Osteoblast (primary cell): ENCODE data around the gene SS18L1. TPM values are rescaled to one million over a fixed set of nuclear protein-coding genes. Genes with fewer than 3 reads are reported as not detected.

Experiments used
- DNase-seq: peaks from one replicate; pipeline ENCODE4 v3.0.0; 2011; ENCODE audit warnings: low spot score, mixed read lengths; ENCODE audit not compliant: insufficient read length; ENCODE audit errors: missing footprints
- H2AFZ ChIP-seq: 2 replicates; pipeline ENCODE4 v1.6.0; 2011; ENCODE audit warnings: mild to moderate bottlenecking, low read length
- H3K27ac ChIP-seq: 2 replicates; pipeline ENCODE4 v1.5.1; 2011; ENCODE audit warnings: mild to moderate bottlenecking, low read depth, low read length, moderate library complexity
- H3K27me3 ChIP-seq: 2 replicates; pipeline ENCODE4 v1.6.0; 2012; ENCODE audit warnings: mild to moderate bottlenecking, control low read depth, inconsistent platforms, low read length, moderate library complexity; ENCODE audit not compliant: insufficient read depth
- H3K36me3 ChIP-seq: 2 replicates; pipeline ENCODE4 v1.5.1; 2011; ENCODE audit warnings: mild to moderate bottlenecking, low read length, control low read depth, moderate library complexity; ENCODE audit not compliant: insufficient read depth
- H3K4me1 ChIP-seq: 2 replicates; pipeline ENCODE4 v1.5.1; 2011; ENCODE audit warnings: mild to moderate bottlenecking, low read length, control low read depth, moderate library complexity; ENCODE audit not compliant: insufficient read depth
- H3K4me2 ChIP-seq: 2 replicates; pipeline ENCODE4 v1.6.0; 2011; ENCODE audit warnings: mild to moderate bottlenecking, low read length; ENCODE audit not compliant: insufficient read depth
- H3K4me3 ChIP-seq: fragments of 200-600 bp; sonication (generic); 3 replicates; pipeline ENCODE4 v1.5.1; 2012; ENCODE audit warnings: mild to moderate bottlenecking, low read length, inconsistent platforms; ENCODE audit not compliant: insufficient read depth
- H3K79me2 ChIP-seq: 2 replicates; pipeline ENCODE4 v1.6.0; 2012; ENCODE audit warnings: mild to moderate bottlenecking, low read length, control low read depth, inconsistent platforms; ENCODE audit not compliant: insufficient read depth
- H3K9me3 ChIP-seq: 2 replicates; pipeline ENCODE4 v1.5.1; 2011; ENCODE audit warnings: low read depth, low read length, control low read depth
- H4K20me1 ChIP-seq: 2 replicates; pipeline ENCODE4 v1.6.0; 2012; ENCODE audit warnings: mild to moderate bottlenecking, low read length, control low read depth; ENCODE audit not compliant: insufficient read depth
- total RNA-seq: library from RNA; depleted of rRNA; stranded (reverse); fragments of >200 nt; gene quantifications from 2 replicates; pipeline ENCODE4 v1.2.3, GENCODE V29; 2012
- TF ChIP-seq, protein P1 (sequence below): IDR thresholded peaks from 2 replicates; pipeline ENCODE4 v1.5.1; 2011; ENCODE audit warnings: mild to moderate bottlenecking, low read depth, low read length, moderate library complexity; ENCODE audit errors: extremely low read depth

The SS18L1 gene
- total RNA-seq, 1 donor, result 12.7 TPM

DNA sequence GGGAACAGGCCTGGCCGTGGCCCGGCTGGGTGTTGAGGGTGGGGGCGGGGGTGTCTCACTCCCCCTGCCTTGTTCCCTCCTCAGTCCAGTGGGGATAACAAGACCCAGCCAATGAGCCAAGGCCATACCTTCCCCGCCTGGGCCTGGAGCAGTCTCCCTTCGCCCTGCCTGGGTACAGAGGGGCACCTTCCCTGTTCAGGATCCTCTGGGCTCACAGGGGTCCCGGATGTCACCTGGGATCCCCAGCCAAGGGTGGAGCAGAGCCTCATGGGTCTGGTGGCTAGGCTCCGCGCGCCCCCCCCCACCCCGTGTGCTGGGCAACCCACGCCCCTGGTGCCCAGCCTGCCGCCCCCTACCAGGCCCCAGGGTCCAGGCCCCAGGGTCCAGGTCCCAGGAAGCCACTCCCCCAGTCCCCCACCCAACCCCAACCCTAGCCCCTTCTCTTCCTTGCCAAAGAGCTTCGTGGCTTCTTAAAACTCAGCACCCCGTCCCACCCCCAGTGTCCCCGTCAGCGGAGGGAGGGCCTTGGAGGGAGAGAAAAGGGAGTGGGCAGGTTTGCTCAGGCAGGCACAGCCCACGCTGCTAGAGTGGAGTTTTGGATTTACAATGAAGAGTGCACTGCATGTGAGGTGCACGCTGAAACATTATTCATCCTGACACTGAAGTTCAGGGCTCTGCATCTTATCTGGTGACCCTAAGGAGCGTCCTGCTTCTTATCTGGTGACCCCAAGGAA lies 64.7 kb downstream of the SS18L1 start:
- Histone ChIP-seq H3K9me3 (no peaks in the 10 kb centered on the region), H3K36me3 (no peaks in the 10 kb centered on the region), H3K4me2 (no peak overlapping the region), H4K20me1 (peaks cover 21% of the 10 kb centered on the region), H3K4me1 (peaks cover 6% of the 10 kb centered on the region), H3K27ac (no peak overlapping the region), H3K4me3 (no peak overlapping the region), H3K27me3 (peaks cover 13% of the 10 kb centered on the region), H3K79me2 (no peaks in the 10 kb centered on the region), H2AFZ (no peak overlapping the region)
- TF ChIP-seq, protein P1, sequence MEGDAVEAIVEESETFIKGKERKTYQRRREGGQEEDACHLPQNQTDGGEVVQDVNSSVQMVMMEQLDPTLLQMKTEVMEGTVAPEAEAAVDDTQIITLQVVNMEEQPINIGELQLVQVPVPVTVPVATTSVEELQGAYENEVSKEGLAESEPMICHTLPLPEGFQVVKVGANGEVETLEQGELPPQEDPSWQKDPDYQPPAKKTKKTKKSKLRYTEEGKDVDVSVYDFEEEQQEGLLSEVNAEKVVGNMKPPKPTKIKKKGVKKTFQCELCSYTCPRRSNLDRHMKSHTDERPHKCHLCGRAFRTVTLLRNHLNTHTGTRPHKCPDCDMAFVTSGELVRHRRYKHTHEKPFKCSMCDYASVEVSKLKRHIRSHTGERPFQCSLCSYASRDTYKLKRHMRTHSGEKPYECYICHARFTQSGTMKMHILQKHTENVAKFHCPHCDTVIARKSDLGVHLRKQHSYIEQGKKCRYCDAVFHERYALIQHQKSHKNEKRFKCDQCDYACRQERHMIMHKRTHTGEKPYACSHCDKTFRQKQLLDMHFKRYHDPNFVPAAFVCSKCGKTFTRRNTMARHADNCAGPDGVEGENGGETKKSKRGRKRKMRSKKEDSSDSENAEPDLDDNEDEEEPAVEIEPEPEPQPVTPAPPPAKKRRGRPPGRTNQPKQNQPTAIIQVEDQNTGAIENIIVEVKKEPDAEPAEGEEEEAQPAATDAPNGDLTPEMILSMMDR, result no peak
- DNase-seq, result peak; percentile 78

GRCh38 chr20:62208795-62209755 lies 65.5 kb downstream of the SS18L1 start:
- H3K9me3 ChIP-seq, result no peaks in the 10 kb centered on the region
- H3K79me2 ChIP-seq, result no peaks in the 10 kb centered on the region
- no peak overlapping the region for H2AFZ ChIP-seq
- DNase-seq, result peak; percentile 93
- no peaks in the 10 kb centered on the region for H3K36me3 ChIP-seq
- H4K20me1 ChIP-seq, result peaks cover 17% of the 10 kb centered on the region
- no peak overlapping the region for H3K4me3 ChIP-seq
- H3K27me3 ChIP-seq, result peaks cover 14% of the 10 kb centered on the region
- no peak overlapping the region for H3K4me2 ChIP-seq
- TF ChIP-seq, protein P1, result peak; percentile 5
- H3K4me1 ChIP-seq, result peaks cover 6% of the 10 kb centered on the region
- H3K27ac ChIP-seq, result no peak overlapping the region

DNA sequence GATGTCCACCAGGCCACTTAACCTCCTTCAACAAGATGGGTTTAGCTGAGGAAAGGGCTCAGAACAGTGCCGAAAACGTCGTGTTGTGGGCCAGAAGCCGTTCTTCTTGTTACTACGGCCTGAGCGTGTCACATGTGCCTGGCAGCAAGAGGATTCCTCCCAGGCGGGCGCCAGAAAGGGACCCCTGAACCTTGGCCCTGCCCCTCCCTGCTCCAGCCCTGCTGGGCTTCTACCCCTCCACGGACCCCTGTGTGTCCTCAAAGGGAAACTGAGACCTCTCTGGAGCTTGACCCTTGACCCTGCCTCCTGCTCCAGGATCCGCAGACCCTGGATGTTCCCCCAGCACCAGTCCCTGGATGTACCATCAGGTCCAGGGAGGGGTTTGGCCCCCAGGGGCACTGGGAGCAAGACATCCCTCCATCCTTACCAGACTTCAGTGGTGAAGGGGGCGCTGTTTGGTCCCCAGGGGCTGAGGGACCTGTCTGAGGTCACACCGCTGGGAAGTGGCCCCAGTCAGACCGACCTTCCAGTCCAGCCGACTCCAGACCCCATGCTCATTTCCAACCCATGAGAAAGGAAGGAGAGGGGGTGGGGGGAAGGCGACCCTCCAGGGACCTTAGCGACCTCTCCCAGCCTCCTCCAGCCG lies 66.4 kb downstream of the SS18L1 start:
- H3K4me3 ChIP-seq, result no peak overlapping the region
- H3K36me3 ChIP-seq, result no peaks in the 10 kb centered on the region
- H3K9me3 ChIP-seq, result no peaks in the 10 kb centered on the region
- no peak overlapping the region for H3K4me2 ChIP-seq
- no peak overlapping the region for H2AFZ ChIP-seq
- H3K79me2 ChIP-seq, result no peaks in the 10 kb centered on the region
- H3K27me3 ChIP-seq, result peaks cover 23% of the 10 kb centered on the region
- H3K4me1 ChIP-seq, result peaks cover 6% of the 10 kb centered on the region
- no peak overlapping the region for H3K27ac ChIP-seq
- DNase-seq, result peak; percentile 71
- TF ChIP-seq, protein P1, result no peak
- peaks cover 17% of the 10 kb centered on the region for H4K20me1 ChIP-seq

GRCh38 chr20:62210496-62210855 lies 66.9 kb downstream of the SS18L1 start:
- no peaks in the 10 kb centered on the region for H3K36me3 ChIP-seq
- no peaks in the 10 kb centered on the region for H3K79me2 ChIP-seq
- H3K27me3 ChIP-seq, result peaks cover 24% of the 10 kb centered on the region
- no peaks in the 10 kb centered on the region for H3K9me3 ChIP-seq
- TF ChIP-seq, protein P1, result no peak
- H3K4me1 ChIP-seq, result peaks cover 6% of the 10 kb centered on the region
- H2AFZ ChIP-seq, result no peak overlapping the region
- H3K27ac ChIP-seq, result no peak overlapping the region
- no peak overlapping the region for H3K4me2 ChIP-seq
- DNase-seq, result peak; percentile 89
- H4K20me1 ChIP-seq, result peaks cover 17% of the 10 kb centered on the region
- H3K4me3 ChIP-seq, result no peak overlapping the region
